Measurements from ENCODE around the gene ANO4.

ANO4 gene

GRCh38 chr12:100755186-100755585 lies 39.4 kb upstream of the ANO4 start:
- no peak for DNase-seq
- Histone ChIP-seq H3K4me2 (ENCODE audit: low read depth, low read length) (no peak overlapping the region), H3F3A (ENCODE audit: insufficient read depth, low read length) (no peaks in the 10 kb centered on the region), H3K4me3 (ENCODE audit: low read length) (no peak overlapping the region), H3K4me1 (ENCODE audit: low read length) (no peaks in the 10 kb centered on the region), H3K79me2 (ENCODE audit: low read length) (no peaks in the 10 kb centered on the region), H3K27me3 (replicated peaks; ENCODE audit: insufficient read depth, low read length) (no peaks in the 10 kb centered on the region), H3K36me3 (replicated peaks; ENCODE audit: insufficient read depth, low read length) (no peaks in the 10 kb centered on the region), H3K9me3 (replicated peaks; ENCODE audit: insufficient read depth, low read length) (no peaks in the 10 kb centered on the region), H3K27ac (ENCODE audit: low read length) (no peak overlapping the region), H3K9ac (ENCODE audit: low read length) (no peak overlapping the region), H3K9me2 (replicated peaks; ENCODE audit: insufficient read depth, low read length) (no peaks in the 10 kb centered on the region), H4K20me1 (ENCODE audit: insufficient read depth, low read length) (no peaks in the 10 kb centered on the region), H2AFZ (ENCODE audit: low read length) (no peak overlapping the region)
- no peak for TF ChIP-seq EZH2phosphoT487 (IDR thresholded peaks at IDR 0.05; ENCODE audit: low read length)
- no peak for TF ChIP-seq EZH2 (optimal IDR thresholded peaks at IDR 0.05; ENCODE audit: low read depth, low read length)
- TF ChIP-seq, protein P1, sequence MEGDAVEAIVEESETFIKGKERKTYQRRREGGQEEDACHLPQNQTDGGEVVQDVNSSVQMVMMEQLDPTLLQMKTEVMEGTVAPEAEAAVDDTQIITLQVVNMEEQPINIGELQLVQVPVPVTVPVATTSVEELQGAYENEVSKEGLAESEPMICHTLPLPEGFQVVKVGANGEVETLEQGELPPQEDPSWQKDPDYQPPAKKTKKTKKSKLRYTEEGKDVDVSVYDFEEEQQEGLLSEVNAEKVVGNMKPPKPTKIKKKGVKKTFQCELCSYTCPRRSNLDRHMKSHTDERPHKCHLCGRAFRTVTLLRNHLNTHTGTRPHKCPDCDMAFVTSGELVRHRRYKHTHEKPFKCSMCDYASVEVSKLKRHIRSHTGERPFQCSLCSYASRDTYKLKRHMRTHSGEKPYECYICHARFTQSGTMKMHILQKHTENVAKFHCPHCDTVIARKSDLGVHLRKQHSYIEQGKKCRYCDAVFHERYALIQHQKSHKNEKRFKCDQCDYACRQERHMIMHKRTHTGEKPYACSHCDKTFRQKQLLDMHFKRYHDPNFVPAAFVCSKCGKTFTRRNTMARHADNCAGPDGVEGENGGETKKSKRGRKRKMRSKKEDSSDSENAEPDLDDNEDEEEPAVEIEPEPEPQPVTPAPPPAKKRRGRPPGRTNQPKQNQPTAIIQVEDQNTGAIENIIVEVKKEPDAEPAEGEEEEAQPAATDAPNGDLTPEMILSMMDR (IDR thresholded peaks at IDR 0.05; ENCODE audit: low read length) = no peak

- H3K9ac ChIP-seq (ENCODE audit: low read length) = no peak overlapping the region
- no peak for DNase-seq
- no peak overlapping the region for H3K27ac ChIP-seq (ENCODE audit: low read length)
- no peaks in the 10 kb centered on the region for H3K4me1 ChIP-seq (ENCODE audit: low read length)
- no peak overlapping the region for H3K4me2 ChIP-seq (ENCODE audit: low read depth, low read length)
- no peak overlapping the region for H2AFZ ChIP-seq (ENCODE audit: low read length)
- H3K27me3 ChIP-seq (replicated peaks; ENCODE audit: insufficient read depth, low read length) = no peaks in the 10 kb centered on the region
- H3K36me3 ChIP-seq (replicated peaks; ENCODE audit: insufficient read depth, low read length) = no peaks in the 10 kb centered on the region
- H3K4me3 ChIP-seq (ENCODE audit: low read length) = no peak overlapping the region
- H3F3A ChIP-seq (ENCODE audit: insufficient read depth, low read length) = no peaks in the 10 kb centered on the region
- H4K20me1 ChIP-seq (ENCODE audit: insufficient read depth, low read length) = no peaks in the 10 kb centered on the region
- H3K9me3 ChIP-seq (replicated peaks; ENCODE audit: insufficient read depth, low read length) = no peaks in the 10 kb centered on the region
- H3K9me2 ChIP-seq (replicated peaks; ENCODE audit: insufficient read depth, low read length) = no peaks in the 10 kb centered on the region
- H3K79me2 ChIP-seq (ENCODE audit: low read length) = no peaks in the 10 kb centered on the region
- TF ChIP-seq, protein P1 (IDR thresholded peaks at IDR 0.05; ENCODE audit: low read length) = no peak
- TF ChIP-seq EZH2phosphoT487 (IDR thresholded peaks at IDR 0.05; ENCODE audit: low read length) (no peak), EZH2 (optimal IDR thresholded peaks at IDR 0.05; ENCODE audit: low read depth, low read length) (no peak)
Observed at GRCh38 chr12:100758083-100758482, 36.5 kb upstream of the ANO4 start.

- H3K4me1 ChIP-seq (ENCODE audit: low read length) = no peaks in the 10 kb centered on the region
- H3K9ac ChIP-seq (ENCODE audit: low read length) = no peak overlapping the region
- no peak overlapping the region for H2AFZ ChIP-seq (ENCODE audit: low read length)
- no peak overlapping the region for H3K4me2 ChIP-seq (ENCODE audit: low read depth, low read length)
- H3K4me3 ChIP-seq (ENCODE audit: low read length) = no peak overlapping the region
- H3K9me3 ChIP-seq (replicated peaks; ENCODE audit: insufficient read depth, low read length) = no peaks in the 10 kb centered on the region
- no peak overlapping the region for H3K27ac ChIP-seq (ENCODE audit: low read length)
- DNase-seq = no peak
- no peaks in the 10 kb centered on the region for H3F3A ChIP-seq (ENCODE audit: insufficient read depth, low read length)
- no peaks in the 10 kb centered on the region for H3K27me3 ChIP-seq (replicated peaks; ENCODE audit: insufficient read depth, low read length)
- no peaks in the 10 kb centered on the region for H3K9me2 ChIP-seq (replicated peaks; ENCODE audit: insufficient read depth, low read length)
- H3K79me2 ChIP-seq (ENCODE audit: low read length) = no peaks in the 10 kb centered on the region
- H3K36me3 ChIP-seq (replicated peaks; ENCODE audit: insufficient read depth, low read length) = no peaks in the 10 kb centered on the region
- H4K20me1 ChIP-seq (ENCODE audit: insufficient read depth, low read length) = no peaks in the 10 kb centered on the region
- TF ChIP-seq EZH2phosphoT487 (IDR thresholded peaks at IDR 0.05; ENCODE audit: low read length) (no peak), EZH2 (optimal IDR thresholded peaks at IDR 0.05; ENCODE audit: low read depth, low read length) (no peak)
- TF ChIP-seq, protein P1 (IDR thresholded peaks at IDR 0.05; ENCODE audit: low read length) = no peak
Observed at GRCh38 chr12:100767371-100767770, 27.2 kb upstream of the ANO4 start.
